OCI-LY1 (cell line): ENCODE data around the gene SELENOO.
A peak's percentile ranks its signal among the peaks of the same experiment; 100 is the strongest.

Source experiments
- H2AFZ ChIP-seq: fragments of 200-600 bp; sonication (generic), shearing (Covaris generic); 2 replicates; pipeline ENCODE4 v1.6.0; 2014; ENCODE audit warnings: antibody characterized with exemption, mild to moderate bottlenecking, low read length
- H3F3A ChIP-seq: fragments of 200-600 bp; sonication (generic), shearing (Covaris generic); 2 replicates; pipeline ENCODE4 v1.6.0; 2014; ENCODE audit warnings: mild to moderate bottlenecking, antibody characterized with exemption, low read length, moderate library complexity; ENCODE audit not compliant: insufficient read depth
- H3K27ac ChIP-seq: fragments of 200-600 bp; sonication (generic); 2 replicates; pipeline ENCODE4 v1.5.1; 2014; ENCODE audit warnings: low read length, mixed run types, mild to moderate bottlenecking, low read depth; ENCODE audit not compliant: poor library complexity, severe bottlenecking
- H3K27me3 ChIP-seq: fragments of 200-600 bp; sonication (generic); 2 replicates; pipeline ENCODE4 v1.6.0; 2014; ENCODE audit warnings: antibody characterized with exemption, mild to moderate bottlenecking, low read length, moderate library complexity; ENCODE audit not compliant: insufficient read depth
- H3K36me3 ChIP-seq: fragments of 200-600 bp; sonication (generic); 2 replicates; pipeline ENCODE4 v1.6.1; 2014; ENCODE audit warnings: mild to moderate bottlenecking, antibody characterized with exemption, low read length, moderate library complexity, mixed read lengths; ENCODE audit not compliant: insufficient read depth
- H3K4me1 ChIP-seq: fragments of 200-600 bp; sonication (generic); 2 replicates; pipeline ENCODE4 v1.5.1; 2014; ENCODE audit warnings: mild to moderate bottlenecking, low read length, moderate library complexity; ENCODE audit not compliant: insufficient read depth, severe bottlenecking
- H3K4me2 ChIP-seq: fragments of 200-600 bp; sonication (generic), shearing (Covaris generic); 2 replicates; pipeline ENCODE4 v1.6.1; 2014; ENCODE audit warnings: low read length
- H3K4me3 ChIP-seq: fragments of 200-600 bp; sonication (generic); 2 replicates; pipeline ENCODE4 v1.5.1; 2014; ENCODE audit warnings: low read length, low read depth, mild to moderate bottlenecking, mixed read lengths; ENCODE audit not compliant: poor library complexity, severe bottlenecking
- H3K79me2 ChIP-seq: fragments of 200-600 bp; shearing (Covaris generic); 2 replicates; pipeline ENCODE4 v1.6.1; 2016; ENCODE audit warnings: mixed run types, low read length, mixed read lengths; ENCODE audit not compliant: insufficient read depth
- H3K9ac ChIP-seq: fragments of 200-600 bp; sonication (generic), shearing (Covaris generic); 2 replicates; pipeline ENCODE4 v1.6.1; 2014; ENCODE audit warnings: mild to moderate bottlenecking, low read length, mixed read lengths
- H3K9me2 ChIP-seq: fragments of 200-600 bp; sonication (generic), shearing (Covaris generic); 2 replicates; pipeline ENCODE4 v1.6.1; 2014; ENCODE audit warnings: low read depth, mild to moderate bottlenecking, low read length, mixed read lengths
- H3K9me3 ChIP-seq: fragments of 200-600 bp; shearing (Covaris generic); 2 replicates; pipeline ENCODE4 v1.6.1; 2014; ENCODE audit warnings: low read length, mixed read lengths
- H4K20me1 ChIP-seq: fragments of 200-600 bp; sonication (generic), shearing (Covaris generic); 2 replicates; pipeline ENCODE4 v1.6.0; 2016; ENCODE audit warnings: mild to moderate bottlenecking, low read length; ENCODE audit not compliant: insufficient read depth
- CTCF ChIP-seq: fragments of 200-600 bp; sonication (generic), shearing (Covaris generic); IDR thresholded peaks from 2 replicates; pipeline ENCODE4 v1.5.1; 2017; ENCODE audit warnings: mild to moderate bottlenecking, antibody characterized with exemption, low read length, moderate library complexity, mixed read lengths
- EZH2 ChIP-seq: fragments of 200-600 bp; sonication (generic), shearing (Covaris generic); IDR thresholded peaks from 2 replicates; pipeline ENCODE4 v1.8.0; 2017; ENCODE audit warnings: borderline replicate concordance, mixed run types, mild to moderate bottlenecking, antibody characterized with exemption, low read length, moderate library complexity, mixed read lengths

The SELENOO gene

DNA sequence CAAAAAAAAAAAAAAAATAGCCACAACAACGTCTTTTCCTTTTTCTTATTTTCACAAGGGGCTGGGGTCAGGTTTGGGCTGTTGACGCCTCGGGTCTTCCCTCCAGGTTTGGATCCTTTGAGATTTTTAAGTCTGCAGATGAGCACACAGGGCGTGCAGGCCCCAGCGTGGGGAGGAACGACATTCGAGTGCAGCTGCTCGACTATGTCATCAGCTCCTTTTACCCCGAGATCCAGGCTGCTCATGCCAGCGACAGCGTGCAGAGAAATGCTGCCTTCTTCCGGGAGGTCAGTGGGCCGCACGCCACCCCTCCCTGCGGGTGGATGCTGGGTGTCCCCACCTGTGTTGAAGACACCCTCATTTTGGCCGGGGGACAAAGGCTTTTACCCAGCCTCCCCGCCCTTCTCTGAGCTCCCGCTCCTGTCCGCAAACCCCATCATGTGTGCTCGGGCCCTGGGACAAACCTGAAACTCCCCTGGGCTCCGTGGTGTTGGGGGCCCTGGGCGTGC, 7.7 kb downstream of the SELENOO start:
- Histone ChIP-seq H3K4me3 (no peak overlapping the region), H3K9me2 (no peaks in the 10 kb centered on the region), H3K9me3 (no peaks in the 10 kb centered on the region), H4K20me1 (no peaks in the 10 kb centered on the region), H3K36me3 (peaks cover 77% of the 10 kb centered on the region), H3K79me2 (peaks cover 12% of the 10 kb centered on the region), H3K9ac (no peak overlapping the region), H3K27ac (peak overlapping the region; percentile 71), H2AFZ (no peak overlapping the region), H3K27me3 (no peaks in the 10 kb centered on the region), H3K4me2 (no peak overlapping the region), H3F3A (no peaks in the 10 kb centered on the region), H3K4me1 (peaks cover 30% of the 10 kb centered on the region)
- TF ChIP-seq EZH2 (no peak), CTCF (no peak)

DNA sequence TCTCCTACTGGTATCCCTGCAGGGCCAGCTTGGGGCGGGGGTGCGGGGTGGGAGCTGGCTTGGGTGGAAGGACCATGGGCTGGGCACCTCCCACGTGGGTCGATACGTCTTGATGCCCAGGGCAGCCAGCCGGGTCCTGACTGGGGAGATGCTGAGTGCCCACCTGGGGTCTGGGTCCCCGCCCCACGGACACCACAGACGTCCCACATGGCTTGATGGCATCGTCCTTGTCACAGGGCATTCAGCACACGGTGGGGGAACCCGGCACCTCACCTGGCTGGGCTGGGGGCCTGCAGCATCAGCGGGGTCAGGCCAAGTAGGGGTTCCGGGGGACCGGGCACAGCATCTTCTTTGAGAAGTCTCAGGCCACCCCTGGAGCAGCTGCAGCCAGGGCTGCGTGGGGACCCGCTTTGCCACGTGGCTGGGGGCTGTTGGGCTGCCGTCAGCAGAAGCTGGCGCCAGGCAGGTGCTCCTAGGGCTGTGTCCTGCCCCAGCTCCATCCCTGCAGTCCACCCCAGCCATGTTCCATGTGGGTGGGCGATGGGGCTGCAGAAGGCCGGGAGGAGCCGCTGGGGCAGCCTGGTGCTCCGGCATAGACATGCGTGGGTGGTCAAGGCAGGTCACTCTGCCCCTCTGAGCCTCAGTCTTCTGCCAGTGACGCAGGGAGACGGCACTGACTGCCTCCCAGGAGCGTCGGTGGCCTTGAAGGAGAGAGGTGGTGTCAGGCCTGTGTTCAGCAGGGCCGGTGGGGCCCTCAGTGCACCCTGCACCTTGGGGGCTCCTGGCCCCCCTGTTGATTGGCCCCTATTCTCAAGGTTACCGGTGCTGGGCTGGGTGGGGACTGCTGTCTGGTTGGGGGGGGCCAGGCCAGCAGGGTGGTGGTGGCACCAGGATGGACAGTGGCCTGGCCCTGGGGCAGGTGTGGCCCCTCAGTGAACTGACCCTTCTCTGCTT, 8.4 kb downstream of the SELENOO start:
- Histone ChIP-seq H4K20me1 (no peaks in the 10 kb centered on the region), H2AFZ (no peak overlapping the region), H3K4me3 (no peak overlapping the region), H3K4me1 (peaks cover 30% of the 10 kb centered on the region), H3F3A (no peaks in the 10 kb centered on the region), H3K36me3 (peaks cover 78% of the 10 kb centered on the region), H3K9me3 (no peaks in the 10 kb centered on the region), H3K79me2 (peaks cover 7% of the 10 kb centered on the region), H3K9me2 (no peaks in the 10 kb centered on the region), H3K9ac (no peak overlapping the region), H3K27ac (peak overlapping the region; percentile 71), H3K27me3 (no peaks in the 10 kb centered on the region), H3K4me2 (0 out of 2 replicates have a peak overlapping the region, but pooled peaks have one; percentile 17)
- TF ChIP-seq CTCF (no peak), EZH2 (no peak)

DNA sequence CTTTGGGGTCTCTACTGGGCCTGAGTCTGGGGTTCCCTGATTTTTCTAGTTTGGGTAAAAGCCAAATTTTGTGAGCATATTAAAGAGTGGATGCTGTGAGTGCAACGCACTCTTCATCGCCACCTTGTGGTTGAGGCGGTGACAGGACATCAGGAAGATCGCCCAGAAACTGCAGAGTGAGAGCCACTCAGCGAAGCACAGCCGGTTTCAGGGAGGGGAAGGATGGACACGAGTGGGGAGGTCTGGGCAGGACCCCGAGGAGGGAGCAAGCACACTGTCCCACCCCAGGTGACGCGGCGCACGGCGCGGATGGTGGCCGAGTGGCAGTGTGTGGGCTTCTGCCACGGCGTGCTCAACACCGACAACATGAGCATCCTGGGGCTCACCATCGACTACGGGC, 9.1 kb downstream of the SELENOO start:
- Histone ChIP-seq H3K27ac (no peak overlapping the region), H2AFZ (no peak overlapping the region), H3K79me2 (peaks cover 7% of the 10 kb centered on the region), H3F3A (no peaks in the 10 kb centered on the region), H3K4me3 (no peak overlapping the region), H3K4me1 (peaks cover 24% of the 10 kb centered on the region), H3K27me3 (no peaks in the 10 kb centered on the region), H3K9ac (no peak overlapping the region), H3K4me2 (no peak overlapping the region), H3K36me3 (peaks cover 79% of the 10 kb centered on the region), H3K9me3 (no peaks in the 10 kb centered on the region), H4K20me1 (no peaks in the 10 kb centered on the region), H3K9me2 (no peaks in the 10 kb centered on the region)
- no peak for TF ChIP-seq EZH2
- peak; percentile 94 for TF ChIP-seq CTCF
